NCI-H2227 (cell line): Measurements from ENCODE around the gene ARHGAP9.
"Not testable (repeated sequence)": the region's sequence is repeated elsewhere in the genome, so short reads cannot be mapped to it uniquely, and the experiment has no call there.

Experiments
- DNase-seq: peaks from one replicate; lab custom pipeline; 2025; ENCODE audit not compliant: unreplicated experiment; lab: John Stamatoyannopoulos, UW

Gene ARHGAP9

DNA sequence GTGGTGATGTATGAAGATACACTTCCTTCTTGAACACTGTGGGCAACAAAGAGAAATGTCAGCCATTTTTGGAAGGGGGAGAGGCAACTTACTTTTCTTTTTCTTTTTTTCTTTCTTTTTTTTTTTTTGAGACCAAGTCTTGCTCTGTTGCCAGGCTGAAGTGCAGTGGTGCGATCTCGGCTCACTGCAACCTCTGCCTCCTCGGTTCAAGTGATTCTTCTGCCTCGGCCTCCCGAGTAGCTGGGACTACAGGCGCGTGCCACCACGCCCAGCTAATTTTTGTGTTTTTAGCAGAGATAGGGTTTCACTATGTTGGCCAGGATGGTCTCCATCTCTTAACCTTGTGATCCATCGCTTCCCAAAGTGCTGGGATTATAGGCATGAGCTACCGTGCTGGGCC, 38.1 kb upstream of the ARHGAP9 start:
- not testable (repeated sequence) for DNase-seq

DNA sequence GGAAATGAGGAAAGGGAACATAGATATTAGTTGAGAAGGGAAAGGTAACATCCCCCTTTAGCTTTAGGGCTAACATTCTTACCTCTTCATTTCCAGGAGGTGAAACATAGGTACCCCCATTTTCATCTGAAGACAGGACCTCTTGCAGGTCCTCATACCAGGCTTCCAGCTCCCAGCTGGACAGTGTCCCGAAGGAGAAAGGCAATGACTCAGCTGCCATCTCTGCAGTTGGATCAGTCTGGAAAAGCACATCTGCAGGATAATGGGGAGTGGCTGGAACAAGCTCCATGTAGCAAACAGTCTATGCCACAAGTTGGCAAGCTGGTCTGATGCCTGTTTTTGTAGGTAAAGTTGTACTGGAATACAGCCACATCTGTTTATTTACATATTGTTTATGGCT, 37.5 kb upstream of the ARHGAP9 start:
- no peak for DNase-seq

DNA sequence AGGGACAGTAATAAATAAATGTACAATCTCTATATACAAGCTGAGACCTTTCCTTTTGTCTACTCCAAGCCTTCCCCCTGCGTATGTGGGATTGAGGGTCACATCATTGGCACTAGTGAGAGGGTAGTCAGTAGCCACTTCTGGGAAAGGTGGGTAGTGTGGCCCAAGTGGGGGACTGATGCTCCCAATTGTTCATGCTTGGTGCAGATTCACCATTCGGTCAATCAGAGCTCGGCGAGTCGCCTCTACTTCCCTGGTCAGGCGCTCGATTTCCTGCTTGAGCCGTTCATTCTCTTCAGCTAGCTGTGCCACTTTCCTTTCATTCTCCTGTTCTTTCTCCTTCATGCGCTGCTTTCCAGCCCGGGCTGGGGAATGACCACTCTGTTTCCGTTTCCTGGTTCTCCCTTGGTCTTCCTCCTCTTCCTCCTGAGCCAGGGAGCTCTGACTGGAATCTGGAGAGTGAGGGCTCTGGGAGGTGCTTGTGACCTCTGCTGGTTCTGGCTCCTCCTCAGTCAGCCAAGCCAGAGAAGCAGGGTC, 37.0 kb upstream of the ARHGAP9 start:
- no peak for DNase-seq

DNA sequence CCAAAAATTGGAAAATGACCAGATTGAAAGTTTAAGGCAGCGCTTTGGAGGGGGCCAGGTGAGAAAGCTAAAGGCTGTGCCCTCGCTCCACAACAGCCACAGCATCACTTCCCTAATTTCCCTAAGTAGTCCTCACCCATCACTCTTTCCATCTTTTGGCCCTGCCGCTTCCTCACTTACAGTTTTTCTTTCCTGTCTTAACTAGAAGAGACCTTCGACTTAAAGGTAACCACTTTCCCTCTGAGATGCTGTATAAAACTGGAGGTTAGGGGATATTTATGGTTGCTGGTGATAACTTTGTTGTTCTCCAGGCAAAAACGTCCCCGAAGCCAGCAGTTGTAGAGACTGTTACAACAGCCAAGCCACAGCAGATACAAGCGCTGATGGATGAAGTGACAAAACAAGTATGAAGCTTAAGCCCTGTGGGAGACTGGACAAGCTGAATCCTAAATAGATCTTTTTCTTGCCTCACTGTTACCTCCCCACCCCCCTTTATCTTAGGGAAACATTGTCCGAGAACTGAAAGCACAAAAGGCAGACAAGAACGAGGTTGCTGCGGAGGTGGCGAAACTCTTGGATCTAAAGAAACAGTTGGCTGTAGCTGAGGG, 36.4 kb upstream of the ARHGAP9 start:
- no peak for DNase-seq

DNA sequence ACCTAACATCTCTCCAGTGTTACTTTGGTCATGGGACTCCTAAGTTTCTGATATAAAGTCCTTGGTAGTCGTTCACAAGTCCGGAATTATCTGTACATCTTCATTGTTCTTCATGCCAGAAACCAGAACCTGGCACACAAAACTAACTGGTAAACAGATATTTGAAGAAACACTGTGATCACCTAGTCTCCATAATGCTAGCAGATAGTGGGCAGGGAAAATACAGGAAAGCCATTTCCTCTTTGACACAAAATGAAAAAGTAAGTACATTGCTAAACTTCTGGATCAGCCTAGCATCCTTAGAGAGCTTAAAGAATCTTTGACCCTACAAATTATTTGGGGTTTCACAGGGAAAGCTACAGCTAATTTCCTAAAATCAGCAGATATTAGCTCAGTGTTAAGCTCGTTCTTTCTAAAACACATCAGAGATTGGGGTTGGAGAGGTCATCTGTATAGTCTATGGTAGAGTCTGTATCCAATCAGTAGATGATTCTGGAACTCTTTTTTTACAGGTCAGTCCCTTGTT, 35.8 kb upstream of the ARHGAP9 start:
- no peak for DNase-seq

DNA sequence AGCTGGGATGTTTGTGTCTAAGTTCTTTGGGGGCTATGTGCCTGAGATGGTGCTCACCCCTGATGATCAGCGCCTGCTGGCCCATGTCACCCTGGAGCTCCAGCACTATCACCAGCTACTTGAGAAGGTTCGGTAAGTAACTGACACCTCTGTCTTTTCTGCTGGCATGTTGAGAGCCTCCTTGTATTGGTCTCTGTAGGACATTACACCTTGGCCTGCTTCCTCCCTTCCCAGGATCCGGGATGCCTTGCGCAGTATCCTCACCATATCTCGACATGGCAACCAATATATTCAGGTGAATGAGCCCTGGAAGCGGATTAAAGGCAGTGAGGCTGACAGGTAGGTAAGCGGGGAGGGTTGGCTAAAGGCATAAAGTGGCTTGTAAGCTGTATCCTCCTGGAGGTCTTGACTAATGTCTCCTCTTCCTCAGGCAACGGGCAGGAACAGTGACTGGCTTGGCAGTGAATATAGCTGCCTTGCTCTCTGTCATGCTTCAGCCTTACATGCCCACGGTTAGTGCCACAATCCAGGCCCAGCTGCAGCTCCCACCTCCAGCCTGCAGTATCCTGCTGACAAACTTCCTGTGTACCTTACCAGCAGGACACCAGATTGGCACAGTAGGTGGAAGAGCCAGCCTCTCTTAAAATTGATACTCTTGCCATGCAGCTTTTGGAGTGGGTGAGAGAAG, 35.2 kb upstream of the ARHGAP9 start:
- DNase-seq = no peak

DNA sequence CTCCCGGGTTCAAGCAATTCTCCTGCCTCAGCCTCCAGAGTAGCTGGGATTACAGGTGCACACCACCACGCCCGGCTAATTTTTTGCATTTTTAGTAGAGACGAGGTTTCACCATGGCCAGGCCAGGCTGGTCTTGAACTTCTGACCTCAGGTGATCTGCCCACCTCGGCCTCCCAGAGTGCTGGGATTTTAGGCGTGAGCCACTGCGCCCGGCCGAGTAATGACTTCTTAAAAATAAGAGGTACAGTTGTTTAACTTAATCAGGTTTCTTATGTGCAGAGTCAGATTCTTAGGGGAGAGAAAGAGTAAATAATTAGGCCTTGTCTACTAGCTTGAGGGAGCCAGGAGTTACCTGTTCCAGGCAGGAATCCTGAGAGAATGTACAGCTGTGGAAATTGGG, 34.6 kb upstream of the ARHGAP9 start:
- DNase-seq = not testable (repeated sequence)

DNA sequence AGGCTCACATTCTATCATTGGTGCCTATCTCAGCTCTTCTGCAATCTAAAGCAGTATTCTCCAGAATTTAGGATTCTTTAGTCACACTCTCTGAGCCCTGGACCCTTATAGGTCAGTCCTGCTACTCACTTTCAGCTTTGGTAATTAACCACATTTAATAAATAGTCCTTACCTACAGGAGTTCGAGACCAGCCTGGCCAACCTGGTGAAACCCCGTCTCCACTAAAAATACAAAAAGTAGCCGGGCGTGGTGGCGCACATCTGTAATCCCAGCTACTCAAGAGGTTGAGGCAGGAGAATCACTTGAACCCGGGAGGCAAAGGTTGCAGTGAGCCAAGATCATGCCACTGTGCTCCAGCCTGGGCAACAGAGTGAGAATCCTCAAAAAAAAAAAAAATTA, 34.0 kb upstream of the ARHGAP9 start:
- DNase-seq = not testable (repeated sequence)

DNA sequence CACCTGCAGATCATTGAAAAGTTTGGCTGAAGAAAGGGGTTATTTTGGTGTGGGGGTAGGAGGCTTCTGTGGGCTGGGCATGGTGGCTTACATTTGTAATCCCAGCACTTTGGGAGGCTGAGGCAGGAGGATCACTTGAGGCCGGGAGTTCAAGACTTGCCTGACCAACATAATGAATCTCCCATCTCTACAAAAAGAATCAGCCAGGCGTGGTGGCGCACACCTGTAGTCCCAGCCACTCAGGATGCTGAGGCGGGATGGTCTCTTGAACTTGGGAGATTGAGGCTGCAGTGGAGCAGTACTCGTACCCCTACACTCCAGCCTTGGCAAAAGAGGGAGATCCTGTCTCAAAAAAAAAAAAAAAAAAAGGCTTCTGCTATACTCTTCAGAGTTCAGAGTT, 33.6 kb upstream of the ARHGAP9 start:
- DNase-seq = no peak

DNA sequence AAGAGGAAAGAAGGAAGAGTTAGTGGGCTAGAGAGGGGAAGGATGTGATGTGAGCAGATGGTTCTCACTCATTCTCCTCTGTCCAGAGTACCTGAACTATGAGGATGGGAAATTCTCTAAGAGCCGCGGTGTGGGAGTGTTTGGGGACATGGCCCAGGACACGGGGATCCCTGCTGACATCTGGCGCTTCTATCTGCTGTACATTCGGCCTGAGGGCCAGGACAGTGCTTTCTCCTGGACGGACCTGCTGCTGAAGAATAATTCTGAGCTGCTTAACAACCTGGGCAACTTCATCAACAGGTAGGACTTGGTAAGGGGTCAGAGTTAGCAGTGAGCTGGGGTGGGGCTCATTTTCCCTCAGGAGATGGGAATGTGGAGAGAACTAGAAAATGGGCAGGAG, 33.0 kb upstream of the ARHGAP9 start:
- no peak for DNase-seq

DNA sequence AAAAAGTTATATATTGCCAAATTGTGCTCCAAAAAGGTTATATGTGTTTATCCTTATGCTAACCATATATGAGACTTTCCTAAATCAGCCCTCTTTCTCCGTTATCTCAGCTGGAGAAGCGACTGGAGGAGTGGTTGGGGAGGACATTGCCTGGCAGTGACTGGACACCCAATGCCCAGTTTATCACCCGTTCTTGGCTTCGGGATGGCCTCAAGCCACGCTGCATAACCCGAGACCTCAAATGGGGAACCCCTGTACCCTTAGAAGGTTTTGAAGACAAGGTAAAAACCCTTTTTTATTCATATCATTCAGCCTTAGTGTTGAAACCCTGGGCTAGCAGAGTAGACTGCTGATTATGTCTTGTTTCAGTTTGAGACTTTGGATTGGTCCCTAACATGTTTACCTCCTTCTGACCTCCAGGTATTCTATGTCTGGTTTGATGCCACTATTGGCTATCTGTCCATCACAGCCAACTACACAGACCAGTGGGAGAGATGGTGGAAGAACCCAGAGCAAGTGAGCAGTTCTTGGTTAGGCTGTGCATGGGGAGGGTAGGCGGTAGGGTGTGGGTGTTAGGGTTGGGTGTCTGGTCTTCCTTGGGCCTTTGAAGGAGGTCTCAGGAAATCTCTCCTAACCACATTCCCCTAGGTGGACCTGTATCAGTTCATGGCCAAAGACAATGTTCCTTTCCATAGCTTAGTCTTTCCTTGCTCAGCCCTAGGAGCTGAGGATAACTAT, 32.1 kb upstream of the ARHGAP9 start:
- no peak for DNase-seq

DNA sequence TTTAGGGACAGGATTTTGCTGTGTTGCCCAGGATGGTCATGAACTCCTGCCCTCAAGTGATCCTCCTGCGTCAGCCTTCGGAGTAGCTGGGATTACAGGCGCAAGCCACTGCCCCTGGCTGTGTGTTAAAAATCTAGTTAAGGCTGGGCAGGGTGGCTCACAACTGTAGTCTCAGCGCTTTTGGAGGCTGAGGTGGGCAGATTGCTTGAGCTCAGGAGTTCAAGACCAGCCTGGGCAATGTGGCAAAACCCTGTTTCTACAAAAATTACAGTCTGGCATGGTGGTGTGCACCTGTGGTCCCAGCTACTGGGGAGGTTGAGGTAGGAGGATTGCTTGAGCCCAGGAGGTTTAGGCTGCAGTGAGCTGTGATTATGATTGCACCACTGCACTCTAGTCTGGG, 31.5 kb upstream of the ARHGAP9 start:
- no peak for DNase-seq

DNA sequence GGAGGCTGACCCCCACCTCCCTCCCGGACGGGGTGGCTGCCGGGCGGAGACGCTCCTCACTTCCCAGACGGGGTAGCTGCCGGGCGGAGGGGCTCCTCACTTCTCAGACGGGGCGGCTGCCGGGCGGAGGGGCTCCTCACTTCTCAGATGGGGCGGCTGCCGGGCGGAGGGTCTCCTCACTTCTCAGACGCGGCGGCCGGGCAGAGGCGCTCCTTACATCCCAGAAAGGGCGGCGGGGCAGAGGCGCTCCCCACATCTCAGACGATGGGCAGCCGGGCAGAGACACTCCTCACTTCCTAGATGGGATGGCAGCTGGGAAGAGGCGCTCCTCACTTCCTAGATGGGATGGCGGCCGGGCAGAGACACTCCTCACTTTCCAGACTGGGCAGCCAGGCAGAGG, 28.1 kb upstream of the ARHGAP9 start:
- not testable (repeated sequence) for DNase-seq

DNA sequence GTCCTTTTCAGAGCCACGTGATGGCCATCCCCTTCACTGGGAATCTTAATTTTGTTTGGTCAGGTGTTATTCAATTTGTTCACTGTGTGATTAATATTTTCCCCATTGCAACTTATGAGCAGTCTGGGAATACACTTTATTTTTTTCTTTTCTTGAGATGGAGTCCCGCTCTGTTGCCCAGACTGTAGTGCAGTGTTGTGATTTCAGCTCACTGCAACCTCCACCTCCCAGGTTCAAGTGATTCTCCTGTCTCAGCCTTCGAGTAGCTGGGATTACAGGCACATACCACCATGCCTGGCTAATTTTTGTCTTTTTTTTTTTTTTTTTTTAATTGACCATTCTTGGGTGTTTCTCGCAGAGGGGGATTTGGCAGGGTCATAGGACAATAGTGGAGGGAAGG, 26.9 kb upstream of the ARHGAP9 start:
- DNase-seq = not testable (repeated sequence)

DNA sequence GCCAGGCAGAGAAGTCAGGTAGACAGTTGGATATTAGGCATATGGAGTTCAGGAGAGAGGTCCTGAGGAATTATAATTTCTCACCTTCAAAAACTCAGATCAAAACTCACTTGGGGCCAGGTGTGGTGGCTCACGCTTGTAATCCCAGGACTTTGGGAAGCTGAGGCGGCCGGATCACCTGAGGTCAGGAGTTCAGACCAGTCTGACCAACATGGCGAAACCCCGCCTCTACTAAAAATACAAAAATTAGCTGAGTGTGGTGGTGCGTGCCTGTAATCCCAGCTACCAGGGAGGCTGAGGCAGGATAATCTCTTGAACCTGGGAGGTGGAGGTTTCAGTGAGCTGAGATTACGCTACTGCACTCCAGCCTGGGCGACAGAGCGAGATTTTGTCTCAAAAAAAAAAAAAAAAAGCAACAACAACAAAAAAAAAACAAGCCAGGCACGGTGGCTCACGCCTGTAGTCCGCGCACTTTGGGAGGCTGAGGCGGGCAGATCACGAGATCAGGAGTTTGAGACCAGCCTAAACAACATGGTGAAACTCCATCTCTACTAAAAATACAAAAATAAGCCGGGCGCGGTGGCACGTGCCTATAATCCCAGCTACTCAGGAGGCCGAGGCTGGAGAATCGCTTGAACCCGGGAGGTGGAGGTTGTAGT, 22.8 kb upstream of the ARHGAP9 start:
- DNase-seq = not testable (repeated sequence)

DNA sequence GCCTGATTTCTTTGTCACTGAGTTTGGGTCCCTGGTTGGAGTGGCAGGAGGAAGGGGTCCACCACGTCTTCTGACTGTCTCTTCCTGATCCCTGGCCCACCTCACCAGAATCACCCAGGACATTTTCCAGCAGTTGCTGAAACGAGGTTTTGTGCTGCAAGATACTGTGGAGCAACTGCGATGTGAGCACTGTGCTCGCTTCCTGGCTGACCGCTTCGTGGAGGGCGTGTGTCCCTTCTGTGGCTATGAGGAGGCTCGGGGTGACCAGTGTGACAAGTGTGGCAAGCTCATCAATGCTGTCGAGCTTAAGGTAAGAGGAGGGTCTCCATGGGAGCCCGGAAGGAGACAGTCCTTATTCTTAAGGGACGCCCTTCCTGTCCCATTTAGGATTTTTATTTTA, 20.5 kb upstream of the ARHGAP9 start:
- no peak for DNase-seq

DNA sequence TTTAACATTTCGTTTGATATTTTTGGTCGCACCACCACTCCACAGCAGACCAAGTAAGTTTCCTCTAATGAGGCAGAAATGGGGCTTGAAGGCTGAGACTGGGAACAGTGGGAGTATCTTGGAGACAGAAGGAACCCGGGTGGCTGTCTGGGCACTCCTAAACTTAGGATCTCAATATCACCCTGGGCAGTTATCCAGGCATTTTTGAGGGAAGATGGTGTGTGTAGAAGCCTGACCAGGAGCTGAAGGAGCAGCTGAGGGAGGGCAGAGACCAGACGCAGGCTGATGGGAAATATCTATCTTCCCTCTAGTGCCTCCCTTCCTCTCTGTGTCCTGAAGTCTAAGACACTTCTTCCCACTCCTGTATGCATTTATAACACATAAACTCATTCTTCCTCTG, 18.9 kb upstream of the ARHGAP9 start:
- DNase-seq = no peak

DNA sequence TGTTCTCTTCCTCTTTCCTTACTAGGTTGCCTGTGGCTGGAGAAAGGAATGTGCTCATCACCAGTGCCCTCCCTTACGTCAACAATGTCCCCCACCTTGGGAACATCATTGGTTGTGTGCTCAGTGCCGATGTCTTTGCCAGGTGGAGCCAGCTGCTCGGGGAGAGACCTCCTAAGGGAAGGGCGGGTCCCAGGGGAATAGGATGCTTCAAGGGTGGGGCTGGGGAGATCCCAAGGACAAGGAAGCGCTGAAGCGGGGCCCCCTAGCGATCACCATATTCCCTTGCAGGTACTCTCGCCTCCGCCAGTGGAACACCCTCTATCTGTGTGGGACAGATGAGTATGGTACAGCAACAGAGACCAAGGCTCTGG, 18.5 kb upstream of the ARHGAP9 start:
- no peak for DNase-seq

DNA sequence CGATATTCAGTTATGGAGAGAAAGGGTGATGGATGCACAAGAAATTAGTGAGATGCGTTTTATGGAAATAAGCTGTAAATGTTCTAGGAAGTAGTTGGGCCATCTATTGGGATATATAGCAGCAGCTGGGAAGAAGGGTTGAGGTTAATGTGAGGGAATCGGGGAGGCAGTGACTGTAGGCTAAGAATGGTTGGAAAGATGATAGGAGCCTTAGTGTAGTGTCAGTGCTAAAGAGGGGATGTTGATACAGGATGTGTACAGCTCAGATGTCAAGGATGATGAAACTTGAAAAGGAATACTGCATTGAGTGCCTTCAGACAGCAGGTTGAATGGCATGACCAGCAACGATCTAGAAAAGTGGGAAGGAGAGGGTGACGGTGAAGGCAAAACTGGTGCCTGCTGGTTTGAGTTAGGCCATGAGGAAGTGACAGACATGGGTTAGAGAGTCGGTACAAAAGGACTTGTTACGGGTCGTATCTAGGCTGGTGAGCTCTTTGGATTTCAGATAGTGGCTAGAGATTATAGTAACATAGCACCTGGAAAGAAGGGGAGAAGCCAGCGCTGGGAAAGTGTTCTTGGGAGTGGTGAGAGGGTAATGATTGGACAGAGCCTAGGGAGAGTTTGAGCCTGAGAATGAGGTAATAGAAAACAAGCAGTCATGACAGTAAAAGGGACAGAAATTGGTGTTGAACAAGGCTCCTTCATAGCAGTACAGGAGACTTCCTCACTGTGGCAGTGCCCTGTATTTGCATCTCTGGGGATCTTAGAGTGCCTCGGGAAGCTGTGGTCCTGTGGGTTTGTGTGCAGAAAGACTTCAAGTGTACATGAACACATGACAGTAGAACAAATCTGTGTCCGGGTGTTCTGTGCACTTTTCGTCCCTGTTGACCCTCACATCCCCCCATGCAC, 17.8 kb upstream of the ARHGAP9 start:
- no peak for DNase-seq

DNA sequence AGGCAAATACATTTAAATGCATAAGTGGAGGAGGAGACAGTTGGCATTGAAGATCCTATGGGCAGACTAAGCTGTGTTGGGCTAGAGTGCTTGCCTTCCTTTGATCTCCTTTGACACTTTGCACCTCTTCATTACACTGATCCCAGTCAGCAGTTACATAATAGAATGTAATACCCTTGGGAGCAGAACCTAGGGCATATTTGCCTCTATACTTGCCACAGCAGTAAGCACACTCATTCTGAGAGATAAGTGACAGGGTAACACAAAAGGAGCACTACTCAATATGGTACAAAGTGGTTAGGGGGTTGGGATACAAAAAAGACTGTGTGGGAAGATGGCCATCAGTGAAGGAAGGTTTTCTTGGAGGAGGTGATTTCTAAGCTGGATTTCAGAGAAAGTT, 17.2 kb upstream of the ARHGAP9 start:
- no peak for DNase-seq
